B cell (primary cell): ENCODE data around the gene SAFB. TPM values are rescaled to one million over a fixed set of nuclear protein-coding genes. Genes with fewer than 3 reads are reported as not detected.

Experiments
- ATAC-seq: fragments of 200-7000 bp; cut with Tn5 transposase; one replicate; pipeline ENCODE4 v1.10.0; 2021; ENCODE audit warnings: low read depth, mild to moderate bottlenecking, moderate number of reproducible peaks, moderate library complexity
- CTCF ChIA-PET: fragments of 350-600 bp; sonication (Branson Sonifier 250); formaldehyde crosslinking; loops from one replicate; lab custom pipeline; 2021; ENCODE audit warnings: antibody characterized with exemption, inconsistent platforms; lab: Charles Lee
- POLR2A ChIA-PET: fragments of 350-600 bp; sonication (Branson Sonifier 250); formaldehyde crosslinking; loops from one replicate; lab custom pipeline; 2021; ENCODE audit warnings: antibody characterized with exemption; lab: Charles Lee
- DNase-seq: peaks from one replicate; pipeline ENCODE4 v3.0.0; 2013
- H2AFZ ChIP-seq: 2 replicates; pipeline ENCODE4 v1.6.1; 2012; ENCODE audit warnings: mild to moderate bottlenecking, low read depth, low read length; ENCODE audit not compliant: insufficient read depth, poor library complexity, severe bottlenecking
- H3K27ac ChIP-seq, 2 donors: 1 replicate in 1 of 2; 2 replicates in 1 of 2; pipeline ENCODE4 v1.5.1; 2012 to 2013; ENCODE audit warnings: low read length in 2 of 2, mild to moderate bottlenecking in 2 of 2, moderate library complexity in 1 of 2
- H3K27me3 ChIP-seq, 4 experiments: fragments of 200-600 bp in 1 of 4; sonication (generic) in 1 of 4; replicated peaks in 1 of 4; 1 replicate in 2 of 4; 2 replicates in 2 of 4; pipeline versions ENCODE4 v1.6.1 to v1.7.0; 2013 to 2016; ENCODE audit warnings: low read length in 3 of 4, mild to moderate bottlenecking in 2 of 4, mixed read lengths in 1 of 4, moderate library complexity in 1 of 4; ENCODE audit not compliant: insufficient read depth in 4 of 4, control insufficient read depth in 3 of 4; ENCODE audit errors: control extremely low read depth in 1 of 4
- H3K36me3 ChIP-seq, 2 experiments: replicated peaks in 1 of 2; 1 replicate in 1 of 2; 2 replicates in 1 of 2; pipeline versions ENCODE4 v1.6.1 to v1.7.1; 2013; ENCODE audit warnings: low read length in 1 of 2; ENCODE audit not compliant: insufficient read depth in 2 of 2, control insufficient read depth in 1 of 2; ENCODE audit errors: control extremely low read depth in 1 of 2, extremely low read depth in 1 of 2
- H3K4me1 ChIP-seq, 2 donors: fragments of 200-600 bp in 1 of 2; sonication (generic) in 1 of 2; 1 replicate in 1 of 2; 2 replicates in 1 of 2; pipeline versions ENCODE4 v1.5.1 to v1.6.1; 2013 to 2017; ENCODE audit warnings: low read length in 2 of 2; ENCODE audit not compliant: control insufficient read depth in 2 of 2, insufficient read depth in 2 of 2
- H3K4me2 ChIP-seq: replicated peaks from 2 replicates; pipeline ENCODE3; 2012; ENCODE audit warnings: mild to moderate bottlenecking, low read depth, low read length; ENCODE audit not compliant: poor library complexity, severe bottlenecking
- H3K4me3 ChIP-seq, 5 experiments: fragments of 200-600 bp in 1 of 5; sonication (generic) in 1 of 5; 1 replicate in 3 of 5; 2 replicates in 2 of 5; pipeline versions ENCODE4 v1.5.1 to v1.7.0; 2011 to 2016; ENCODE audit warnings: low read length in 4 of 5, mild to moderate bottlenecking in 4 of 5, low read depth in 2 of 5, control low read depth in 1 of 5, moderate library complexity in 1 of 5; ENCODE audit not compliant: insufficient read depth in 1 of 5; ENCODE audit errors: control extremely low read depth in 1 of 5, extremely low read depth in 1 of 5
- H3K79me2 ChIP-seq: fragments of 200-600 bp; sonication (generic); one replicate; pipeline ENCODE4 v1.6.0; 2016; ENCODE audit warnings: low read length; ENCODE audit not compliant: control insufficient read depth, insufficient read depth
- H3K9ac ChIP-seq: fragments of 200-600 bp; sonication (generic); 2 replicates; pipeline ENCODE4 v1.6.1; 2017; ENCODE audit warnings: mild to moderate bottlenecking, low read length, moderate library complexity
- H3K9me3 ChIP-seq, 3 donors: one replicate each; pipeline versions ENCODE4 v1.6.1 to v1.7.1; 2013; ENCODE audit warnings: low read length in 2 of 3; ENCODE audit not compliant: control insufficient read depth in 2 of 3, insufficient read depth in 1 of 3; ENCODE audit errors: control extremely low read depth in 1 of 3
- H4K20me1 ChIP-seq: 2 replicates; pipeline ENCODE4 v1.6.0; 2012; ENCODE audit warnings: mild to moderate bottlenecking, low read length; ENCODE audit not compliant: insufficient read depth, control insufficient read depth, poor library complexity, severe bottlenecking
- H3K27ac Mint-ChIP-seq: one replicate; pipeline ENCODE4 v1.8.0; 2021; ENCODE audit warnings: mixed read lengths
- H3K27me3 Mint-ChIP-seq: one replicate; pipeline ENCODE4 v1.8.0; 2021; ENCODE audit warnings: mixed read lengths
- H3K4me1 Mint-ChIP-seq: one replicate; pipeline ENCODE4 v1.8.0; 2021; ENCODE audit warnings: mixed read lengths
- H3K4me3 Mint-ChIP-seq: one replicate; pipeline ENCODE4 v1.8.0; 2021; ENCODE audit warnings: mixed read lengths
- H3K9me3 Mint-ChIP-seq: one replicate; pipeline ENCODE4 v1.8.0; 2022; ENCODE audit warnings: mixed read lengths; ENCODE audit not compliant: insufficient read depth
- EZH2 ChIP-seq: IDR thresholded peaks from 2 replicates; pipeline ENCODE4 v1.6.1; 2012; ENCODE audit warnings: borderline replicate concordance, low read depth, mild to moderate bottlenecking, moderate library complexity, low read length; ENCODE audit not compliant: insufficient read depth, poor library complexity, severe bottlenecking
- WGBS: methylation state at CpG from one replicate; pipeline ENCODE4 v1.1.5; 2013; ENCODE audit warnings: missing lambda C conversion rate; ENCODE audit not compliant: insufficient coverage; 5-methylcytosine and 5-hydroxymethylcytosine counted together
- intact Hi-C: fragments of 100-400 bp; cut with micrococcal nuclease; formaldehyde crosslinking; loops from one replicate; pipeline ENCODE4 v1.10.0; 2022
- polyA plus RNA-seq: library from polyadenylated mRNA; depleted of rRNA; stranded (reverse); fragments of >200 nt; gene quantifications from 2 replicates; pipeline ENCODE4 v1.2.3, GENCODE V29; 2012
- total RNA-seq, 2 donors: library from RNA; stranded (reverse); fragments of 120-200 nt in 1 of 2; gene quantifications; 1 replicate in 1 of 2; 2 replicates in 1 of 2; pipeline versions ENCODE4 v1.2.3 to v1.2.4, GENCODE V29; 2013 to 2022
- TF ChIP-seq, protein P1 (sequence below): fragments of 200-600 bp; IDR thresholded peaks from one replicate; pipeline ENCODE4 v1.8.0; 2022; ENCODE audit warnings: antibody characterized with exemption, mild to moderate bottlenecking

The SAFB gene
- total and polyA plus RNA-seq, 2 donors (not counting 1 experiment from before 2014, with no cell fraction given) = 91.0 to 221 TPM

DNA sequence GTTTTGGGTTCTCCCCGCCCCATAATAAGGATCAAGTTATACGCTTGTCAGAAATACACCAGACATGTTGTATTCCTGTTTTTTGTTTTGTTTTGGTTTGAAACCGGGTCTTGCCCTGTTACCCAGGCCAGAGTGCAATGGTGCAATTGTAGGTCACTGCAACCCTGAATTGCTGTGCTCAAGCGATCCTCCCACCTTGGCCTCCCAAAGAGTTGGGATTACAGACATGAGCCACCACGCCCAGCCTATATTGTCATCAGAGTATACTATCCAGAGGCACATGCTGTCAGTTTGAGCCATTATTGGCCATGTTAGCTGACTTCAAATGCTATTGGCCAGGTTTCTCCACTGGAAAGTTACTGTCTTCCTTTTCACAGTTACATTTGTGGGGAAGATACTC lies 9.8 kb downstream of the SAFB start:
- no peaks in the 10 kb centered on the region for H3K27me3 ChIP-seq
- H4K20me1 ChIP-seq = peaks cover 95% of the 10 kb centered on the region
- no peak for TF ChIP-seq EZH2
- TF ChIP-seq, protein P1, sequence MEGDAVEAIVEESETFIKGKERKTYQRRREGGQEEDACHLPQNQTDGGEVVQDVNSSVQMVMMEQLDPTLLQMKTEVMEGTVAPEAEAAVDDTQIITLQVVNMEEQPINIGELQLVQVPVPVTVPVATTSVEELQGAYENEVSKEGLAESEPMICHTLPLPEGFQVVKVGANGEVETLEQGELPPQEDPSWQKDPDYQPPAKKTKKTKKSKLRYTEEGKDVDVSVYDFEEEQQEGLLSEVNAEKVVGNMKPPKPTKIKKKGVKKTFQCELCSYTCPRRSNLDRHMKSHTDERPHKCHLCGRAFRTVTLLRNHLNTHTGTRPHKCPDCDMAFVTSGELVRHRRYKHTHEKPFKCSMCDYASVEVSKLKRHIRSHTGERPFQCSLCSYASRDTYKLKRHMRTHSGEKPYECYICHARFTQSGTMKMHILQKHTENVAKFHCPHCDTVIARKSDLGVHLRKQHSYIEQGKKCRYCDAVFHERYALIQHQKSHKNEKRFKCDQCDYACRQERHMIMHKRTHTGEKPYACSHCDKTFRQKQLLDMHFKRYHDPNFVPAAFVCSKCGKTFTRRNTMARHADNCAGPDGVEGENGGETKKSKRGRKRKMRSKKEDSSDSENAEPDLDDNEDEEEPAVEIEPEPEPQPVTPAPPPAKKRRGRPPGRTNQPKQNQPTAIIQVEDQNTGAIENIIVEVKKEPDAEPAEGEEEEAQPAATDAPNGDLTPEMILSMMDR = no peak
- H3K27ac ChIP-seq = no peak overlapping the region
- Mint-ChIP-seq H3K27me3 (no peaks in the 10 kb centered on the region), H3K27ac (no peak overlapping the region), H3K9me3 (no peaks in the 10 kb centered on the region), H3K4me1 (peaks cover 62% of the 10 kb centered on the region), H3K4me3 (no peak overlapping the region)
- H3K79me2 ChIP-seq = peaks cover 98% of the 10 kb centered on the region
- intact Hi-C loops = no loop called here
- no peak overlapping the region for H3K4me2 ChIP-seq
- no peak overlapping the region for H3K4me3 ChIP-seq
- ATAC-seq (no peak), DNase-seq (no peak)
- no peak overlapping the region for H3K9ac ChIP-seq
- POLR2A ChIA-PET = no interaction called here
- CTCF ChIA-PET = no interaction called here
- peaks cover 25 to 34% of the 10 kb centered on the region in 2 donors for H3K4me1 ChIP-seq
- H3K9me3 ChIP-seq = no peaks in the 10 kb centered on the region
- H2AFZ ChIP-seq = no peak overlapping the region
- WGBS = 84% methylated on average over 3 of the region's 5 CpGs
- peaks cover 9 to 53% of the 10 kb centered on the region in 2 experiments for H3K36me3 ChIP-seq

DNA sequence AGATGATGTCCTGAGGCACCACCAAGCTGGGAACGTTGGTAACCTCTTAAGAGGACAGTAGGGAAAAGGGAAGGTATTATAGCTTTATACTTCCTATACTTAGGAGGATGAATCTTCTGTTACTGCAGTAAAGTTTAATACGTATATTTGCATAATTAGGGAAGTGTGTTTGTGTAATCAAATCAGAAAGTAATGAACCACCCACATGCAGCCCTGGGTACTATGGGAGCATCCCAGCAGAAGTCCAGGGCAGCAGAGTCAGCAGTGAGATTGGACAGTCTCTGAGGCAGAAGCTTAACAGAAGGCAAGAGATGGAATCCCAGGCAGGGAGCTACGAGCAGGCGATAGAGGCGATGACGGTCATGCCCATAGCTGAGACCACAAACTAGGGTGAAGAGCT lies 12.5 kb downstream of the SAFB start:
- no peak overlapping the region for H3K9ac ChIP-seq
- H3K27me3 Mint-ChIP-seq = no peaks in the 10 kb centered on the region
- H3K4me1 Mint-ChIP-seq = peaks cover 45% of the 10 kb centered on the region
- peaks cover 6 to 29% of the 10 kb centered on the region in 2 experiments for H3K36me3 ChIP-seq
- H2AFZ ChIP-seq = no peak overlapping the region
- no peak overlapping the region for H3K27ac ChIP-seq
- no peaks in the 10 kb centered on the region for H3K9me3 ChIP-seq
- no peak for TF ChIP-seq EZH2
- TF ChIP-seq, protein P1 = no peak
- H3K4me2 ChIP-seq = no peak overlapping the region
- H3K27me3 ChIP-seq = no peaks in the 10 kb centered on the region
- no peaks in the 10 kb centered on the region for H3K9me3 Mint-ChIP-seq
- ATAC-seq (no peak), DNase-seq (no peak)
- CTCF ChIA-PET = no interaction called here
- H4K20me1 ChIP-seq = peaks cover 92% of the 10 kb centered on the region
- peaks cover 98% of the 10 kb centered on the region for H3K79me2 ChIP-seq
- peaks cover 0 to 10% of the 10 kb centered on the region in 2 donors for H3K4me1 ChIP-seq
- H3K4me3 Mint-ChIP-seq = no peak overlapping the region
- no peak overlapping the region for H3K4me3 ChIP-seq
- POLR2A ChIA-PET = no interaction called here
- 100% methylated on average over 4 of the region's 6 CpGs for WGBS
- intact Hi-C loops = no loop called here
- no peak overlapping the region for H3K27ac Mint-ChIP-seq
